GM23338 (cell line): ENCODE data around the gene C16orf95. TPM values are rescaled to one million over a fixed set of nuclear protein-coding genes. Genes with fewer than 3 reads are reported as not detected.

Experiments used
- ATAC-seq: fragments of 200-7000 bp; cut with Tn5 transposase; 3 replicates; pipeline ENCODE4 v1.9.1; 2020
- DNase-seq: peaks from one replicate; pipeline ENCODE4 v3.0.0-alpha.2; 2015; ENCODE audit warnings: low spot score
- H2AFZ ChIP-seq: fragments of 200-600 bp; sonication (generic); 2 replicates; pipeline ENCODE4 v1.8.0; 2016; ENCODE audit warnings: antibody characterized with exemption, mild to moderate bottlenecking, moderate library complexity
- H3F3A ChIP-seq: fragments of 200-600 bp; sonication (generic); replicated peaks from 2 replicates; pipeline ENCODE4 v1.8.0; 2017; ENCODE audit warnings: antibody characterized with exemption, mixed run types, low read depth
- H3K27ac ChIP-seq: fragments of 200-600 bp; sonication (generic); 2 replicates; pipeline ENCODE4 v1.6.1; 2016; ENCODE audit warnings: low read depth
- H3K27me3 ChIP-seq: fragments of 200-600 bp; sonication (generic); 2 replicates; pipeline ENCODE4 v1.8.0; 2016; ENCODE audit warnings: mild to moderate bottlenecking, mixed run types, moderate library complexity; ENCODE audit not compliant: insufficient read depth
- H3K36me3 ChIP-seq: fragments of 200-600 bp; sonication (generic); 2 replicates; pipeline ENCODE4 v1.8.0; 2016; ENCODE audit warnings: mild to moderate bottlenecking; ENCODE audit not compliant: insufficient read depth
- H3K4me1 ChIP-seq: fragments of 200-600 bp; sonication (generic); 2 replicates; pipeline ENCODE4 v1.8.0; 2016; ENCODE audit warnings: mild to moderate bottlenecking, moderate library complexity; ENCODE audit not compliant: insufficient read depth
- H3K4me2 ChIP-seq: fragments of 200-600 bp; sonication (generic); 2 replicates; pipeline ENCODE4 v1.7.1; 2017; ENCODE audit warnings: mixed run types
- H3K4me3 ChIP-seq: fragments of 200-600 bp; sonication (generic); 2 replicates; pipeline ENCODE4 v1.6.1; 2016; ENCODE audit warnings: mixed run types
- H3K79me2 ChIP-seq: fragments of 200-600 bp; sonication (generic); replicated peaks from 2 replicates; pipeline ENCODE4 v1.8.0; 2017; ENCODE audit warnings: mild to moderate bottlenecking; ENCODE audit not compliant: insufficient read depth
- H3K9me2 ChIP-seq: fragments of 200-600 bp; sonication (generic); 2 replicates; pipeline ENCODE4 v1.8.0; 2017; ENCODE audit not compliant: insufficient read depth
- H4K20me1 ChIP-seq: fragments of 200-600 bp; sonication (generic); replicated peaks from 2 replicates; pipeline ENCODE4 v1.8.0; 2017; ENCODE audit warnings: mild to moderate bottlenecking; ENCODE audit not compliant: insufficient read depth
- H3K27ac Mint-ChIP-seq: 2 replicates; pipeline ENCODE4 v1.8.0; 2020; ENCODE audit warnings: inconsistent platforms, mild to moderate bottlenecking, moderate library complexity, mixed read lengths
- H3K27me3 Mint-ChIP-seq: 3 replicates; pipeline ENCODE4 v1.8.0; 2022; ENCODE audit warnings: low read depth, mild to moderate bottlenecking, moderate library complexity, mixed read lengths, inconsistent platforms; ENCODE audit not compliant: insufficient read depth, poor library complexity
- H3K36me3 Mint-ChIP-seq: 3 replicates; pipeline ENCODE4 v1.8.0; 2021; ENCODE audit warnings: low read depth, mild to moderate bottlenecking, inconsistent platforms, moderate library complexity, mixed read lengths
- H3K4me1 Mint-ChIP-seq: 3 replicates; pipeline ENCODE4 v1.8.0; 2020; ENCODE audit warnings: mild to moderate bottlenecking, inconsistent platforms, mixed read lengths
- H3K4me3 Mint-ChIP-seq: 3 replicates; pipeline ENCODE4 v1.8.0; 2021; ENCODE audit warnings: moderate library complexity, mild to moderate bottlenecking, inconsistent platforms, mixed read lengths
- H3K9me3 Mint-ChIP-seq: 3 replicates; pipeline ENCODE4 v1.8.0; 2020; ENCODE audit warnings: moderate library complexity, mild to moderate bottlenecking, inconsistent platforms, mixed read lengths
- CREB1 ChIP-seq: fragments of 250-450 bp; sonication (Bioruptor Pico); IDR thresholded peaks from 2 replicates; pipeline ENCODE4 v1.5.0; 2020; ENCODE audit warnings: low read depth, mild to moderate bottlenecking, moderate library complexity
- EZH2 ChIP-seq: fragments of 200-600 bp; sonication (generic); IDR thresholded peaks from one replicate; pipeline ENCODE4 v1.8.0; 2017; ENCODE audit warnings: antibody characterized with exemption, mild to moderate bottlenecking, low read depth; ENCODE audit not compliant: unreplicated experiment
- EZH2phosphoT487 ChIP-seq: fragments of 200-600 bp; sonication (generic); IDR thresholded peaks from one replicate; pipeline ENCODE4 v1.8.1; 2018; ENCODE audit warnings: antibody characterized with exemption; ENCODE audit not compliant: unreplicated experiment
- JUNB ChIP-seq: IDR thresholded peaks from one replicate; pipeline ENCODE4 v1.6.1; 2016; ENCODE audit warnings: antibody characterized with exemption; ENCODE audit not compliant: unreplicated experiment
- POLR2AphosphoS5 ChIP-seq: IDR thresholded peaks from 2 replicates; pipeline ENCODE4 v1.6.1; 2016; ENCODE audit warnings: antibody characterized with exemption, low read depth
- STAT1 ChIP-seq: IDR thresholded peaks from one replicate; pipeline ENCODE4 v1.6.1; 2016; ENCODE audit warnings: antibody characterized with exemption; ENCODE audit not compliant: unreplicated experiment
- ZNF114 ChIP-seq: fragments of 250-450 bp; sonication (Bioruptor Pico); IDR thresholded peaks from 2 replicates; pipeline ENCODE4 v1.5.0; 2020; ENCODE audit warnings: mild to moderate bottlenecking, moderate library complexity
- ZNF331 ChIP-seq: fragments of 250-450 bp; sonication (Bioruptor Pico); IDR thresholded peaks from 2 replicates; pipeline ENCODE4 v1.5.0; 2020; ENCODE audit warnings: low read depth, mild to moderate bottlenecking, moderate library complexity
- polyA plus RNA-seq: library from polyadenylated mRNA; unstranded; fragments of >200 nt; fragmentation: Nextera tagmentation; extraction: Ambion mirVana; gene quantifications from 2 replicates; pipeline ENCODE4 v1.2.1, GENCODE V29; 2016
- total RNA-seq: library from RNA; depleted of rRNA; stranded (reverse); fragments of >200 nt; shearing (Covaris generic); gene quantifications from 2 replicates; pipeline ENCODE4 v1.2.3, GENCODE V29; 2014
- TF ChIP-seq, protein P1 (sequence below): fragments of 250-450 bp; sonication (Bioruptor Pico); IDR thresholded peaks from 2 replicates; pipeline ENCODE4 v1.5.0; 2020; ENCODE audit warnings: mild to moderate bottlenecking, moderate library complexity
- TF ChIP-seq, protein P2 (sequence below), 2 experiments: fragments of 200-600 bp in 1 of 2; sonication (generic) in 1 of 2; conservative IDR thresholded peaks; 2 replicates each; pipeline versions ENCODE4 v1.5.1 to v1.6.1; 2016 to 2017; ENCODE audit warnings: antibody characterized with exemption in 2 of 2, low read depth in 2 of 2, mild to moderate bottlenecking in 2 of 2, moderate library complexity in 1 of 2
- TF ChIP-seq, protein P3 (sequence below): IDR thresholded peaks from one replicate; pipeline ENCODE4 v1.6.1; 2018; ENCODE audit warnings: antibody characterized with exemption; ENCODE audit not compliant: unreplicated experiment

The C16orf95 gene
- total and polyA plus RNA-seq, 2 experiments from 2014 or later: 1.2 to 3.9 TPM

DNA sequence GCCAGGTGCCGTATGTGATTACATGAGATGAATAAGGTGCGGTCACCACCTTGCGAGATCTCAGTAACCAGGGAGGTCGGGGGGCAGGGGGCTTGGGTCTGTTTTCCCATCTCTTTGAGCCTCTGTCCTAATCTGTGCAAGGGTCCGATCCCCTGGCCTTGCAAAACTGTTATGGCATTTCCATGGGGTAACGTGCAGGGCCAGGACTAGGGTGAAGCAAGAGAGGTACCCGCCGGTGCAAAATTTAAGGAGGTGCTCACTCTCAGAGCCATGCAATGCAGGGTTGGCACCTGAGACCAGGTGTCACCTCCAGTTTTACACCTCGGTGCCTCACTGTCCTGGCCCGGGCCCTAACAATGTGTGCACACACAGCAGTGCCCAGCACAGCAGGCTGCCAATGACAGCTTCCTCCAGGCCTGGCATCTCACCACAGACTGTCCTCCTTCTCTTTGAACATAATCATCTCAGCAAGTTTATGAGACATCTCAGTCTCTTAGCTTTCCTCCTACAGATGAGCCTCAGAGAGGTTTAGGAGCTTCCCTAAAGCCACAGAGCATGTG lies 43.6 kb downstream of the C16orf95 start:
- Histone ChIP-seq H3K27me3 (no peaks in the 10 kb centered on the region), H3K27ac (no peak overlapping the region), H3K9me2 (no peaks in the 10 kb centered on the region), H3K4me3 (no peak overlapping the region), H2AFZ (no peak overlapping the region), H3K79me2 (no peaks in the 10 kb centered on the region), H3K4me1 (no peaks in the 10 kb centered on the region), H3F3A (no peaks in the 10 kb centered on the region), H3K36me3 (no peaks in the 10 kb centered on the region), H3K4me2 (no peak overlapping the region), H4K20me1 (no peaks in the 10 kb centered on the region)
- Mint-ChIP-seq H3K4me1 (peaks cover 2% of the 10 kb centered on the region; the same call in 2 of the 3 replicates), H3K4me3 (no peak overlapping the region), H3K9me3 (no peaks in the 10 kb centered on the region; the same call in 2 of the 3 replicates), H3K27ac (no peak overlapping the region), H3K27me3 (peaks cover 4% of the 10 kb centered on the region), H3K36me3 (no peaks in the 10 kb centered on the region; the same call in 2 of the 3 replicates)
- ATAC-seq: no peak
- TF ChIP-seq EZH2: no peak
- no peak for TF ChIP-seq ZNF114 (CRISPR knock-in tag)
- no peak for TF ChIP-seq POLR2AphosphoS5
- TF ChIP-seq ZNF331 (CRISPR knock-in tag): no peak
- TF ChIP-seq, protein P1, sequence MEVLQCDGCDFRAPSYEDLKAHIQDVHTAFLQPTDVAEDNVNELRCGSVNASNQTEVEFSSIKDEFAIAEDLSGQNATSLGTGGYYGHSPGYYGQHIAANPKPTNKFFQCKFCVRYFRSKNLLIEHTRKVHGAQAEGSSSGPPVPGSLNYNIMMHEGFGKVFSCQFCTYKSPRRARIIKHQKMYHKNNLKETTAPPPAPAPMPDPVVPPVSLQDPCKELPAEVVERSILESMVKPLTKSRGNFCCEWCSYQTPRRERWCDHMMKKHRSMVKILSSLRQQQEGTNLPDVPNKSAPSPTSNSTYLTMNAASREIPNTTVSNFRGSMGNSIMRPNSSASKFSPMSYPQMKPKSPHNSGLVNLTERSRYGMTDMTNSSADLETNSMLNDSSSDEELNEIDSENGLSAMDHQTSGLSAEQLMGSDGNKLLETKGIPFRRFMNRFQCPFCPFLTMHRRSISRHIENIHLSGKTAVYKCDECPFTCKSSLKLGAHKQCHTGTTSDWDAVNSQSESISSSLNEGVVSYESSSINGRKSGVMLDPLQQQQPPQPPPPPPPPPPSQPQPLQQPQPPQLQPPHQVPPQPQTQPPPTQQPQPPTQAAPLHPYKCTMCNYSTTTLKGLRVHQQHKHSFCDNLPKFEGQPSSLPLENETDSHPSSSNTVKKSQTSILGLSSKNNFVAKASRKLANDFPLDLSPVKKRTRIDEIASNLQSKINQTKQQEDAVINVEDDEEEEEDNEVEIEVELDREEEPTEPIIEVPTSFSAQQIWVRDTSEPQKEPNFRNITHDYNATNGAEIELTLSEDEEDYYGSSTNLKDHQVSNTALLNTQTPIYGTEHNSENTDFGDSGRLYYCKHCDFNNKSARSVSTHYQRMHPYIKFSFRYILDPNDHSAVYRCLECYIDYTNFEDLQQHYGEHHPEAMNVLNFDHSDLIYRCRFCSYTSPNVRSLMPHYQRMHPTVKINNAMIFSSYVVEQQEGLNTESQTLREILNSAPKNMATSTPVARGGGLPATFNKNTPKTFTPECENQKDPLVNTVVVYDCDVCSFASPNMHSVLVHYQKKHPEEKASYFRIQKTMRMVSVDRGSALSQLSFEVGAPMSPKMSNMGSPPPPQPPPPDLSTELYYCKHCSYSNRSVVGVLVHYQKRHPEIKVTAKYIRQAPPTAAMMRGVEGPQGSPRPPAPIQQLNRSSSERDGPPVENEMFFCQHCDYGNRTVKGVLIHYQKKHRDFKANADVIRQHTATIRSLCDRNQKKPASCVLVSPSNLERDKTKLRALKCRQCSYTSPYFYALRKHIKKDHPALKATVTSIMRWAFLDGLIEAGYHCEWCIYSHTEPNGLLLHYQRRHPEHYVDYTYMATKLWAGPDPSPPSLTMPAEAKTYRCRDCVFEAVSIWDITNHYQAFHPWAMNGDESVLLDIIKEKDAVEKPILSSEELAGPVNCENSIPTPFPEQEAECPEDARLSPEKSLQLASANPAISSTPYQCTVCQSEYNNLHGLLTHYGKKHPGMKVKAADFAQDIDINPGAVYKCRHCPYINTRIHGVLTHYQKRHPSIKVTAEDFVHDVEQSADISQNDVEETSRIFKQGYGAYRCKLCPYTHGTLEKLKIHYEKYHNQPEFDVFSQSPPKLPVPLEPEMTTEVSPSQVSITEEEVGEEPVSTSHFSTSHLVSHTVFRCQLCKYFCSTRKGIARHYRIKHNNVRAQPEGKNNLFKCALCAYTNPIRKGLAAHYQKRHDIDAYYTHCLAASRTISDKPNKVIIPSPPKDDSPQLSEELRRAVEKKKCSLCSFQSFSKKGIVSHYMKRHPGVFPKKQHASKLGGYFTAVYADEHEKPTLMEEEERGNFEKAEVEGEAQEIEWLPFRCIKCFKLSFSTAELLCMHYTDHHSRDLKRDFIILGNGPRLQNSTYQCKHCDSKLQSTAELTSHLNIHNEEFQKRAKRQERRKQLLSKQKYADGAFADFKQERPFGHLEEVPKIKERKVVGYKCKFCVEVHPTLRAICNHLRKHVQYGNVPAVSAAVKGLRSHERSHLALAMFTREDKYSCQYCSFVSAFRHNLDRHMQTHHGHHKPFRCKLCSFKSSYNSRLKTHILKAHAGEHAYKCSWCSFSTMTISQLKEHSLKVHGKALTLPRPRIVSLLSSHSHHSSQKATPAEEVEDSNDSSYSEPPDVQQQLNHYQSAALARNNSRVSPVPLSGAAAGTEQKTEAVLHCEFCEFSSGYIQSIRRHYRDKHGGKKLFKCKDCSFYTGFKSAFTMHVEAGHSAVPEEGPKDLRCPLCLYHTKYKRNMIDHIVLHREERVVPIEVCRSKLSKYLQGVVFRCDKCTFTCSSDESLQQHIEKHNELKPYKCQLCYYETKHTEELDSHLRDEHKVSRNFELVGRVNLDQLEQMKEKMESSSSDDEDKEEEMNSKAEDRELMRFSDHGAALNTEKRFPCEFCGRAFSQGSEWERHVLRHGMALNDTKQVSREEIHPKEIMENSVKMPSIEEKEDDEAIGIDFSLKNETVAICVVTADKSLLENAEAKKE (CRISPR knock-in tag): no peak
- TF ChIP-seq JUNB: no peak
- TF ChIP-seq EZH2phosphoT487: no peak
- TF ChIP-seq, protein P2, sequence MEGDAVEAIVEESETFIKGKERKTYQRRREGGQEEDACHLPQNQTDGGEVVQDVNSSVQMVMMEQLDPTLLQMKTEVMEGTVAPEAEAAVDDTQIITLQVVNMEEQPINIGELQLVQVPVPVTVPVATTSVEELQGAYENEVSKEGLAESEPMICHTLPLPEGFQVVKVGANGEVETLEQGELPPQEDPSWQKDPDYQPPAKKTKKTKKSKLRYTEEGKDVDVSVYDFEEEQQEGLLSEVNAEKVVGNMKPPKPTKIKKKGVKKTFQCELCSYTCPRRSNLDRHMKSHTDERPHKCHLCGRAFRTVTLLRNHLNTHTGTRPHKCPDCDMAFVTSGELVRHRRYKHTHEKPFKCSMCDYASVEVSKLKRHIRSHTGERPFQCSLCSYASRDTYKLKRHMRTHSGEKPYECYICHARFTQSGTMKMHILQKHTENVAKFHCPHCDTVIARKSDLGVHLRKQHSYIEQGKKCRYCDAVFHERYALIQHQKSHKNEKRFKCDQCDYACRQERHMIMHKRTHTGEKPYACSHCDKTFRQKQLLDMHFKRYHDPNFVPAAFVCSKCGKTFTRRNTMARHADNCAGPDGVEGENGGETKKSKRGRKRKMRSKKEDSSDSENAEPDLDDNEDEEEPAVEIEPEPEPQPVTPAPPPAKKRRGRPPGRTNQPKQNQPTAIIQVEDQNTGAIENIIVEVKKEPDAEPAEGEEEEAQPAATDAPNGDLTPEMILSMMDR (conservative IDR thresholded peaks at IDR 0.05; ENCODE audit: low read depth in 2 of 2): no peak
- TF ChIP-seq, protein P3, sequence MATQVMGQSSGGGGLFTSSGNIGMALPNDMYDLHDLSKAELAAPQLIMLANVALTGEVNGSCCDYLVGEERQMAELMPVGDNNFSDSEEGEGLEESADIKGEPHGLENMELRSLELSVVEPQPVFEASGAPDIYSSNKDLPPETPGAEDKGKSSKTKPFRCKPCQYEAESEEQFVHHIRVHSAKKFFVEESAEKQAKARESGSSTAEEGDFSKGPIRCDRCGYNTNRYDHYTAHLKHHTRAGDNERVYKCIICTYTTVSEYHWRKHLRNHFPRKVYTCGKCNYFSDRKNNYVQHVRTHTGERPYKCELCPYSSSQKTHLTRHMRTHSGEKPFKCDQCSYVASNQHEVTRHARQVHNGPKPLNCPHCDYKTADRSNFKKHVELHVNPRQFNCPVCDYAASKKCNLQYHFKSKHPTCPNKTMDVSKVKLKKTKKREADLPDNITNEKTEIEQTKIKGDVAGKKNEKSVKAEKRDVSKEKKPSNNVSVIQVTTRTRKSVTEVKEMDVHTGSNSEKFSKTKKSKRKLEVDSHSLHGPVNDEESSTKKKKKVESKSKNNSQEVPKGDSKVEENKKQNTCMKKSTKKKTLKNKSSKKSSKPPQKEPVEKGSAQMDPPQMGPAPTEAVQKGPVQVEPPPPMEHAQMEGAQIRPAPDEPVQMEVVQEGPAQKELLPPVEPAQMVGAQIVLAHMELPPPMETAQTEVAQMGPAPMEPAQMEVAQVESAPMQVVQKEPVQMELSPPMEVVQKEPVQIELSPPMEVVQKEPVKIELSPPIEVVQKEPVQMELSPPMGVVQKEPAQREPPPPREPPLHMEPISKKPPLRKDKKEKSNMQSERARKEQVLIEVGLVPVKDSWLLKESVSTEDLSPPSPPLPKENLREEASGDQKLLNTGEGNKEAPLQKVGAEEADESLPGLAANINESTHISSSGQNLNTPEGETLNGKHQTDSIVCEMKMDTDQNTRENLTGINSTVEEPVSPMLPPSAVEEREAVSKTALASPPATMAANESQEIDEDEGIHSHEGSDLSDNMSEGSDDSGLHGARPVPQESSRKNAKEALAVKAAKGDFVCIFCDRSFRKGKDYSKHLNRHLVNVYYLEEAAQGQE: no peak
- no peak for TF ChIP-seq CREB1
- no peak for TF ChIP-seq STAT1
- no peak for DNase-seq
